ENCODE results near the gene AATF. TPM values are rescaled to one million over a fixed set of nuclear protein-coding genes. Genes with fewer than 3 reads are reported as not detected.

AATF gene, protein sequence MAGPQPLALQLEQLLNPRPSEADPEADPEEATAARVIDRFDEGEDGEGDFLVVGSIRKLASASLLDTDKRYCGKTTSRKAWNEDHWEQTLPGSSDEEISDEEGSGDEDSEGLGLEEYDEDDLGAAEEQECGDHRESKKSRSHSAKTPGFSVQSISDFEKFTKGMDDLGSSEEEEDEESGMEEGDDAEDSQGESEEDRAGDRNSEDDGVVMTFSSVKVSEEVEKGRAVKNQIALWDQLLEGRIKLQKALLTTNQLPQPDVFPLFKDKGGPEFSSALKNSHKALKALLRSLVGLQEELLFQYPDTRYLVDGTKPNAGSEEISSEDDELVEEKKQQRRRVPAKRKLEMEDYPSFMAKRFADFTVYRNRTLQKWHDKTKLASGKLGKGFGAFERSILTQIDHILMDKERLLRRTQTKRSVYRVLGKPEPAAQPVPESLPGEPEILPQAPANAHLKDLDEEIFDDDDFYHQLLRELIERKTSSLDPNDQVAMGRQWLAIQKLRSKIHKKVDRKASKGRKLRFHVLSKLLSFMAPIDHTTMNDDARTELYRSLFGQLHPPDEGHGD
- 49.3 and 49.9 TPM in 2 replicates for total RNA-seq (2014; rRNA removed)
- 44.2 TPM for polyA plus RNA-seq (2012)

DNA sequence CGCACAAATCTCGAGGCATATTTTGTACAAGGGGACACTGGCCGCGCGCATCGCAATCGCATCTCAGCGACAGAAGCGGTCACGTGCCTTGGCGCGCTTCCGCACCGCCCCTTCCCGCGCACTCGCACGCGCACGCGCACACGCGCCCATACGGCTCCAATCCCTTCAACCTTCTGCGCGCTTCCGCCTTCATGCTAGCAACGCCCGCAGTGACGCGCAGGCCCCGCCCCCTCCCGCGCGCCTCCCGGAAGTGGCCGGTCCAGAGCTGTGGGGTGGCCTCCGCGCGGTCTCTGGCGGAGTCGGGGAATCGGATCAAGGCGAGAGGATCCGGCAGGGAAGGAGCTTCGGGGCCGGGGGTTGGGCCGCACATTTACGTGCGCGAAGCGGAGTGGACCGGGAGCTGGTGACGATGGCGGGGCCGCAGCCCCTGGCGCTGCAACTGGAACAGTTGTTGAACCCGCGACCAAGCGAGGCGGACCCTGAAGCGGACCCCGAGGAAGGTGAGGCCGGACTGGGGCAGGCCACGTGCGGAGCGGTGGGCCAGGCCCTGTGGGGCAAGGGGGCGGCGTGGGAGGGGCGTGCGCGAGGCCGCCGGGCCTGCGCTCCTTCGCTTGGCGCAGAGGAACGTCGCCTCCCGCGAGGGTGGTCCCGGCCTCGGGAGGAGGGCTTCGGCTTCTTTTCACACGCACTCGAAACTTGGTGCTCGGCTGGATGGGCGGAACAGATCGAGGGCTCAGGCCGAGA, at the start of gene AATF:
TSS of gene AATF (plus strand) at position 238 of the 744 bp plus-strand sequence. CDS start at position 410, 172 bp downstream.
- DNase-seq (ENCODE audit: low read depth) = peak; percentile 96

DNA sequence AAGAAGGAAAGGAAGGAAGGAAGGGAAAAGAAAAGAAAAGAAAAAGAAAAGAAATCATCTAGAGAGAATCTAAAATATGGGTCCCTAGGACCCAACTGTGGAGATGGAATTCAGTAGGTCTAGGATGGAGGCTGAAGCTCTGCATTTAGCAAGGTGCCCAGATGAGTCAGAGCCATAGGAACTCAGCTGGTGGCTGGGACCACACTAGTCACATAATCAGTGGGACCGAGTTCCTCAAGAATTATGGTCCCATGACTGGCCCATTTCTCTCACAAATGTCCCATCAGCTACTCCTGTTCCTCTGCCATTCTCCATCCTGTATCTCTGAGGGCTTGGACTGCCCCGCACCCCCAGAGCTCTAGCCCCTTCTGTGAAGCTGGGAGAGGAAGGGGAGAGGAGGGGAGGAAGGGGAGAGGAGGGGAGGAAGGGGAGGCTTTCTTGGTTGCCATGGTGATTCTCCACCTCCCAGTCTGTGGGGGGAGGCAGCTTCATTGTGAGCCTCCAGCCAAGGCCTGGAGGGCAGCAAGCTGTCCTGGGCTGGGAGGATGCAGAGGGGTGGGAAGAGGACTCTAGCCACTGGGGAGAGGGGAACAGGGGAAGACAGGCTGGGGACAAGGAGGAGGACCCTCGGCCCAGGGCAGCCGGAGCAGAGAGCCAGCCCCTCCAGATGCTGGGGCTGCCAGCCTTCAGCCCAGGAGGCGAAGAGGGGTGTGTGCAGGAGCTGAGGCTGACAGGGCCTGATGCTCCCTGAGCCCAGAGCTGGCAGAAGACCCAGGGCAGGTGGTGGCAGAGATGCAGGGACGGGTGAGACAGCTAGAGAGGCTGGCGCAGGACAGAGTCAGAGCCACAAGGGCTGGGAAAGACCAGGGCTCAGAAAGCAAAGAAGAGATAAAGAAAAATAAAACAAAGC, 49.2 kb upstream of the AATF start:
- no peak for DNase-seq (ENCODE audit: low read depth)

DNA sequence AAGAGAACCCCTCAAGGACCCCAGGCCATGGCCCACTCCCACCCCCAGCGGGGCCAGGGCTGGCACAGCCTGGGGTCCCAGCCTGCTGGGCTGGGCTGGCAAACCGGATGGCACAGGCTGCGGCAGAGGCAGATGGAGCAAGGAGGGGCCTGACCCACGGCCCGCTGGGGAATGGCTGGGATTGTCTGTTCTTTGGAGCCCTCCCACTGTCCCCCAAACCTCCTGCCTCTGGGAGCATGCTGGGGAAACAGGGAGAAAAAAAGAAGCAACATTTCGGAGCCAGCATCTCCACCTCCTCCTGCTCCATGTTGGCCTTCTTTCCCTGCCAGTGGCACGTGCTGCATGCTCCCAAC, 48.6 kb upstream of the AATF start:
- DNase-seq (ENCODE audit: low read depth) = no peak

DNA sequence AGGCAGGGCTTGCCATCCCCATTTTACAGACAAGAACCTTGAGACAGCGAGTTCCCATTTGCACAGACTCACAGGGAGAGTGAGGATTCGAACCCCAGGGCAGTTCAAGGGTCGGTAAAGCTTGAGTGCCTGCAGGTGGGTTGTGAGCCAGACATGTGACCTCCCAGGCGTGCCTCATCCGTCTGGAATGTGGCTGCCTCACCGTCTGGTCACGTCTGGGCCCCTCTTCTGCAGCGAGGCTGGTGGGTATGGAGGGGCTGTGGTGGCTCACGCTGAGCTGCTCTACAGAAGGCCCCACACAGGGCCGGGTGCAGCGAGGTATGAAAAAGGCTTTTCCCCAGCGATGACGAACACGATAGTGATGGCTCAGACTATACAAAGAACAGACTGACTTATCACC, 47.2 kb upstream of the AATF start:
- DNase-seq (ENCODE audit: low read depth) = no peak

DNA sequence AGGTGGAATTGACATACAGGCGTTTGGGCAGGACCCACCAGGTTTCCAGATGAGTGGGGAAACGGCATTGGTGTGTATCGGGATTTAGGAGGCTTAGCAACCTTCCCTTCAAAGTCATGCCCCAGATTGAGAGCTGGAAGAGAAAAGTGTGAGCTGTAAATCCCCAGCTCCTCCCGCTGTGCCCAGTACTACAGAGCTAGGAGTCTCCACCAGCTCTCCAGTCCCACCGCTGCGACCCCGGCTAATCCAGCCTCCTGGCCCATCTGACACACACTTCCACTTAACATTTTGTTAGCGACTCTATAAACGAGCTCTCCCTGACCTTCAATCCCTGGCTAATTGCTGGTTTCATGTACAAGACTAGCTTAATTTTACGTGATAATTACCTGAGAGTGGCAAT, 41.3 kb upstream of the AATF start:
- no peak for DNase-seq (ENCODE audit: low read depth)

DNA sequence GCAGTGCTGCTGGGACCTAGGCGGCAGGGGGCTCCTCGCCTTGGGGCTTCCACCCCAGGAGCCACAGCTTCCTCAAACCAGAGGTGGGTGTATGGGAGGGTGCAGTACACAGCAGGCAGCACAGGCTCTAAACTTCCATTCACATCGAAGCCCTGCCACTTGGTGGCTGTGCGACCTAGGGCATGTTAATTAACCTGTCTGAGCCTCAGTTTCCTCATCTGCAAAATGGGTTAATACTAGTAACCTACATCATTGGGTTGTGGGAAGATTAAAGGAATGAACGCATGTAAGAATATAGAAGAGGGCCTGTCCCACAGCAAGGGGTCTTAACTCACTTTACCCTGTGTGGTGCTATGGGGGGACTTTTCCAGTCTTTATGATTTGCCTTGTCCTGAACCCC, 38.2 kb upstream of the AATF start:
- no peak for DNase-seq (ENCODE audit: low read depth)

DNA sequence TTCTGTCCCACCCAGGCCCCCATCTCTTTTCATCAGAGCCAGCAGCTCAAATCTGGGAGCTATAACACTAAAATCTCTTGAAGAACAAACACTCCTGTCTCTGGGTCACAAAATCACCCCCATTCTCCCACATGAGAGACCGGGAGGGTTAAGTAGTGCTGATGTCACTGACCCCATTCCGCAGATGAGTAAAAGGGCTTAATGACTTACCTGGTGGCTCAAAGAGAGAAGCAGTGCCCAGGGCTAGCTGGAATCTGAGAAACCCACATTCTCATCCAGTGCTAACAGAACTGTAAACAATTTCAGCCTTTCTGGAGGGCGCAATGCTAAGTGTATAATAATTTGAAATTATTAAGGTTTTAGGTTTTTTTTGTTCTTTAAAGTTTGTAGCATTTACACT, 37.8 kb upstream of the AATF start:
- DNase-seq (ENCODE audit: low read depth) = no peak

DNA sequence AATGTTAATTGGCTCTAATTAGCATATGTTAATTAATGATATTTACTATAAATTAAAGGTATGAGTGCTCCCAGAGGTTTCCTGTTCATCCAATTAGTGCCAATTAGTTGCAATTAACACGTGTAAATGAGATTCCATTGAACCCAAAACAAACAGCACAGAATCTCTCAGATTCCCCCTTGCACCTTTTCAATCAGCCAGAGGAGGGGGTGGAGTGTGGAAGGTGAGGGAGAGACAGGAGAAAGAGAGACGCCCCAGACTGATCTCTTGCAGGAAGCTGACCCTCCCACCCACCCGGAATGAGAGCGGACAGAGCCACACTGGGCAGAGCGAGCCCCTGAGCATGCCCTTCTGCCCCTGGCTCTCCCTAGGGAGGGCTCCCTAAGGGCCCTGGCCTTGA, 35.6 kb upstream of the AATF start:
- DNase-seq (ENCODE audit: low read depth) = no peak

DNA sequence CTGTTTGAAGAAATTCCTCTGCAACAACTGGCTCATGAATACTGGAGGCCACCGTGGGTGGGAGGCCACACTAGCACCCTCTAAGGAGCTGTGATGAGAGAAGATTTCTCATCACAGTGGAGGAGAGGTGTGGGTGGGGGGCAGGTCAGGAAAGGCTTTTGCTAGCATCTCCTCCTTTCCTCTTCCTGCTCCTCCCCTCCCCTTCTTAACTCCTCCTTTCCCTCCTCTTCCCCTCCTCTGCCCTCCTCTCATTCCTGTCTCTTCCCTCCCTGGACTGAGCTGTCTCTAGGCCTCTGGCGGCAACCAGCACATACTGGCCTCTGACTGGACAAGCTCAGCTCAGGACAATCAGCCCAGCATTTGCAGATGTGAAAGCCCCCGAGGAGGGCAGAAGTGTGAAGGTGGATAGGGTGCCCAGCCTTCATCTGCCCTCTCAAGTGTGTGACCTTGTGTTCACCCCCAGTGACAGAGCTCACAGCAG, 30.5 kb upstream of the AATF start:
- no peak for DNase-seq (ENCODE audit: low read depth)

DNA sequence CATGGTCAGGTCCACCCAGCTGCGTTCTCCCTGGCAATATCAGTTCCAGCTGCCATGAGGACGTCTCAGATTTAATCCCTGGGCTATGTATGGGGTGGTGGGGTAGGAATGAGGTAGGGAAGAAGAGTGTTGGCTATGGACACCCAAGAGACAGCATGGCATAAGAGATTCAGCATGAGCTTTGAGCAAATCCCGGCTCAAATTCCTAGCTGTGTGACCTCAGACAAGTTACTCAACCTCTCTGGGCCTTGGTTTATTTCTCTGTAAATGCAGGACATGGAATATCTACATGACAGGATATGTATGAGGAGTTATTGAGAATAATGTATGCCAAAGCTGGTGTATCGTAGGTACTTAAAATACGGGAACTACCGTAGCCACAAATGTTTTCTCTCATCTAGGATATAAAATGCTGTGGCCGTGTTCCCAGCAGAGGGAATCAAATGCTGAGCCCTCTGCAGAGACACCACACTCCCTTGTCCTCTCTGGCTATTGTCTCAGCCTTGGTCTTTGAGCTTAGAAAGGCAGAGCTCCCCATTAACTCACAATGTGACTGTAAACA, 29.3 kb upstream of the AATF start:
- no peak for DNase-seq (ENCODE audit: low read depth)

DNA sequence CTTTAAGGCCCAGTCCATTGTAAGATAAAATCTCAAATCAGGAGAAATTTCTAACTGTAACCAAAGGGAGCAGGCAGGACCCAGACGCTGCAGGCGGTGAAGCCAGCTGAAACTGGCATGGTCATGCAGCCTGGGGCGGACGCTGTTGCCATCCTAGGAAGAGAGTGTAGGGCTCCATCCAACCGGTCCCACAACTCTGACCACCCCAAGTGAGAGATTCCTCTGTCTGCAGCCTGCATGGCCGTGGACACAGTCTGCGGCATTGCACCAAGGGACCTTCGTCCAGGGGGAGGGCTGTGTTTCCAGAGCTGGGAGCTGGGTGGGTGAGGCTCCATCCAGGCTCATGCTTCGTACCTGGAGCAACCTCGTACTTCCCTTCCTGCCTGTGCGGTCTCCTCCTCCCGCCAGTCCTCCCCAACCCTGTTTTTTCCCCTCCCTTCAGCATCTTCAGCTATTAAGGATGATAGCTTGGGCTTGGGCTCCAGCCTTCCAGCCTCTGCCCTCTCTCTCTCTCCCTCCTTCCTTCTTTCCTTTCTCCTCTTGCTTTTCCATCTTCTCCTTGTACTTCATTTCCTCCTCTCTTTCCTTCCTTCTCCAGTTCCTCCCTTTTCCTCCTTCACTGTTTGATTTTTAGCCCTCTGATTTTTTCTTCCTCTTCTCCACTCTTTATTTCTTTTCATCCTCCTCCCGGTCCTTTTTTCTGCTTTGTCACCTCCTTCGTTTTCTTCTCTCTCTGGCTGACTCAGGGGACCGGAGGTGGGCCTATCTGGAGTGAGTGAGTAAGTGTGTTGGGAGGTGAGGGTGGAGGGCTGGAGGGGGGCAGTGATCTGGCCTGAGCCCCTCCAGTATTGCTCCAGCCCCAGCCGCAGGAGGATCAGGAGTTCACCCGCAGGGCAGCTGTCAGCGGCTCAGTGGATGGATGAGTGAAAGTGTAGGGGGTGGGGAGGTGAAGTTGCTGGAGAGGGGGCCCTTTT, 28.4 kb upstream of the AATF start:
- DNase-seq (ENCODE audit: low read depth) = peak; percentile 10

DNA sequence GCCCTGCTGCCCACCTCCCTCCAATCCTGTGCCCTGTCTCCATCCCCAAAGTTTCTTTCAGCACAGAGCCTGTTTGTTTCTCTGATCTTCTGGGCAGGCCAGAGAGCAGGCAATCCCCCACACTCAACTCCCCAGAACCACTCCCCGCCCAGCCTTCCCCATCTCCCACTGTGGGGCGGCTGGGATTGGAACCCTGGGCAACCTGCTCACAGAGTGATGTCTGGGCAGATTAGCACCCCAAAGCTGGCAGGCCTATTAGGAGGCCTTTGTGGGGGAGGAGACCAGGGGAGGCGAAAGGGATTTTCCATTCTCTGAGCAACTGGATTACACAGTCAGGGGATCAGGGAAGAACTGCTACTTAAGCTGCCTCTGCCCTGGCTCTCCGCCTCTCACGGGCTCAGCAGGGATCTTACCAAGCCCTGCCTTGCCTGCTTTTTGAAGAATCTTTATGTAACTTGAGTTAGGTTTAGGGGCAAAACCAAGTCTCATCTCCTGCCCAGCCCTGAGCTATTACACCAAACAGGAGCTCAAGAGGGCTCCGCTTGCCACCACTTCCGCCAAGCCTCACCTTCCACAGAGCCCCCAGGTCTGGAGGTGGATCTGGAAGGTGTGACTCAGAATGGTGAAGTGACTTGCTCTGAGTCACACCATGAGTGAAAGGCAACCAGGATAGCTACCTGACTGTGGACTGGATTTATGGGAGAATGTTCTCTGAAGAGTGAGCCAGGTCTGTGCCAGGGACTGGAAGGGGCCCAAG, 27.5 kb upstream of the AATF start:
- DNase-seq (ENCODE audit: low read depth) = no peak

DNA sequence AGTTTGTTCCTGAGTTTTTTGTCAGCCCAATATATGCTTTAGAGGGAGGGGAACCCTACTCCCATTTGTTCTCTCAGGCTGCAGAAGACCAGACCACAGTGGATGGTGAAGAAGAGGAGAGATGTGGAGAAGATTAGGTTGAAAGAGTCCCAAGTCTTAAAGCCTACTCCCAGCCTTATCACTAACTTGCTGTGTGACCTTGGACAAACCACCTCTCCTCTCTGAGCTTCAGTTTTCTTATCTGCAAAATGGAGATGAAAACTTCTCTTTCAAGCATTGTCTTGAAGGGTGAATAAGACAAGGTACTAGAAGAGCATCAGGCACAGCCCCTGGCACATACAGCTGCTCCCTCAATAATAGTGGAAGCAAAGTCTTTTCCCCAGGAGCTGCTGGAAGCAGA, 26.6 kb upstream of the AATF start:
- no peak for DNase-seq (ENCODE audit: low read depth)

DNA sequence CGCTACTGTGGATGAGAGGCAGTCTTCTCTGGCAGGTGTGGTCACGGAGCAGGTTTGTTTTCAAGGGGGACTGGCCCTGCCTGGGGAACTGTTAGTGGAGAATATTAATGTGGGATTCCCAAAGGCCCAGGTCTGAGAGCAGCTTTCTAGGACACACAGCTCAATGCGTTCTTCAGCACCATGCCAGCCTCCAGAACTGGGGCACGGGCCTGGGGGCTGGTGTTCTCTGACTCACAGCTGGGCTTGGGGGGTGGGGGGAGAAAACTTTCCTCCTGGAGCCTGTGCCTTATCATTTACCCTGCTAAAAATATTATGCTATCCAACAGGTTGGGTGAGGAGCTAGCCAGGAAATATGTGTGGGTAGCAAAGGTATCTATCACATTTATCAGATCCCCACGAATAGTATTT, 24.9 kb upstream of the AATF start:
- DNase-seq (ENCODE audit: low read depth) = no peak

DNA sequence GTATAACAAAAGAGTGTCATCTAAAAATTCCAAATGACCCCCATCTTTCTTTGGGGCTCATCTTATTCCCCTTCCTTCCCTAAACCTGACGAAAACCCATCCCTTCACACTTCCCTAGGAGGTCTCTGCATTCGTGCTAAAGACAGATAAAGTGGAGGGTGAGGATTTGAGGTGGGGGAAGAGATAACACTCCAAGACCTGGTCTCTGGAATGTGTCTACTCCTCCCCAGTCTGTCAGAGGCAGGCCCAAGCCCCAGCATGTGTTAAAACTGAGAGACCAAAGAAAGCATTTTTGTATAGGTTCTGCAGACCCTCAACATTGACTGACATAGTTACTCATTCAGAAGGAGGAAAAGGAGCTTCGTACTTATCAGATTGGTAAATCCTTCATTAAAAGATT, 22.5 kb upstream of the AATF start:
- no peak for DNase-seq (ENCODE audit: low read depth)

DNA sequence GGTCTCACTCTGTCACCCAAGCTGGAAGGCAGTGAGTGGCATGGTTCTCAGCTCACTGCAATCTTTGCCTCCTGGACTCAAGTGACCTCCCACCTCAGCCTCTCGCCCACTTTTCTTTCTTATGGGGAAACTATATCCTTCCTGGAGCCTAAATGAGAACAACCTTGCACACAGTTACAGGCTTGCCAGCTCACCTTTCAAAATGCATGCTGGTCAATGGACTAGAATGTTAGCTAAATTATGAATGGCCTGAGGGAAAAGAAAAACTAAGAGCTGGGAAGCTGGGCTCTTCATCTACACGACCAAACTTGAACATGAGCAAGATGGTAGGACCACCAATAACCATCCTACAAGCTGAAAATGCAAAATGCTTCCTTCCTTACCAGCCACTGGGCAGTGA, 22.1 kb upstream of the AATF start:
- DNase-seq (ENCODE audit: low read depth) = no peak

DNA sequence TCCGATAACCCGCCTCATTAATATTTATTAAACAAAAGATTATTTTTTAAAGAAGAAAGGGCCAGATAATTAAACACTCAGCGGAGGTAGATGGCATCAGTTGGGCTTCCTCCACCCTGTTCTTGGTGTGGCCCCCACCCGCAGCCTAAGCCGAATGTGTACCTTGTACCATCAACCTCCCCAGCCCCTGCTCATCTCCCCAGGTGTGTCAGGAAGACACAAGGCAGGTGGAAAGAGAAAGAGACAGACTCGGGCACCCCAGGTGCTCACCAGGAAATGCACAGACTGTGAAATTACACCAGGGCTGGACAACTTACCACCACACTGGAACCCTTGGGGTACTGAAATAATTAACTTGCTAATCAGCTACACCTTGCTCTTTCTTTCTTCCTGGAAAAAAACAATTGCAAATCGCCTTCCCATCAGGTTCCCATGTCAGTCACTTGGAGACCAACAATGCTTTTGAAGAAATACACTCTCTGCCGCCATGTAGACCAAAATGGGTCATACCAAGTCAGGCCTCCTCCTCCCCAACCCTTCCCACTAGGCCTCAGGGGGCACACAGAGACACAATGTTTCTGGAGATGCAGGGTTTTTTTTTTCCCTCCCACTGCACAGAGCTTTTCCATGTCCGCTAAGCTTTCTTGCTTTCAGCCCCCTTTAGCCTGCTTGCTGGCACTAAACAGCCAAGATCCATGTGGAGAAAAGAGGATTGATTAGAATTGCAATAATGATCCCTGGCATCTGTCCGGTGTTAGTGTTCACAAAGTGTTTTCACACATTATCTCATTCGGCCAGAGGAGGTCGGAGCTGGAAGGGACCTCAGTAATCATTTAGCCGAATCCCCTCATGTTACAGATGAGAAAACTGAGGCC, 20.0 kb upstream of the AATF start:
- no peak for DNase-seq (ENCODE audit: low read depth)

DNA sequence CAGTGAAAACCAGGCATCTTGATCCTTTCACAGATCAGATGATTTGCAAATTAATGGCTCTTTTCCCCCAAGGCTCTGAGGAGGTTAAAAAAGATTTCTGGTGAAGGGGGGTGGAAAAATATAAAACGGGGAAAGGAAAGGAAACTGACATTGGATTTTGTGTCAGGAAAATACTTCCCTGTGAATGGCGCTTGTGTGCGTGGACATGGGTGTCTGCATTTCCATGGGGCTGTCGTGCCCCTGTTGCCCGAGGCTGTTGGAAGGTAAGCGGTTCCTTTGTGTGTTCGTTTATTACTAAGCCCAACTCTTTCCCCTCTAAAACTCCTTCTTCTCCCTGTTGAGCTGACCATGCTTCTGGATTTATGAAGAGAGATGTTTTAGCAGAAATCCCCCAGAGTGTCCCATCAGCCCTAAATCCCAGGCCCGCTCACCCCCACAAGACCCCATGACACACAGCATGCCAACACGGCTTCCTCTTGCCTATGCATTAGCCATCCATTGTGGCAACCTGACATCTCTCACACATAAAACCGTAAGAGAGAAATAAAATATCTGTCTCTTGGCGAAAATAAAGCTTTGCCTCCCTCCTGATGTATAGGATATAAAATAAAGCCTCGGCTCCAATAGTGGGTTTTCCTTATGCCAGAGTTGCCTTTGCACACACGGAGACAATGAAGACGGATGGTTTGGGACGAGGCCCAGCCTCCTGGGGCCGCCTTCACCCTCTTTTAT, 18.7 kb upstream of the AATF start:
- no peak for DNase-seq (ENCODE audit: low read depth)
